ENCODE measurements around the gene ACO2. TPM values are rescaled to one million over a fixed set of nuclear protein-coding genes. Genes with fewer than 3 reads are reported as not detected.

ACO2 gene
- total RNA-seq: 71.8 and 77.3 TPM in 2 replicates
- long read RNA-seq, transcript ACO2-201 (18 exons, 2,741 nt): major isoform, 961 of 1,070 reads
- long read RNA-seq, partial matches to known transcripts: 55 of 1,070 reads
- long read RNA-seq, other reads (novel, unspliced or antisense): 54 of 1,070 reads

DNA sequence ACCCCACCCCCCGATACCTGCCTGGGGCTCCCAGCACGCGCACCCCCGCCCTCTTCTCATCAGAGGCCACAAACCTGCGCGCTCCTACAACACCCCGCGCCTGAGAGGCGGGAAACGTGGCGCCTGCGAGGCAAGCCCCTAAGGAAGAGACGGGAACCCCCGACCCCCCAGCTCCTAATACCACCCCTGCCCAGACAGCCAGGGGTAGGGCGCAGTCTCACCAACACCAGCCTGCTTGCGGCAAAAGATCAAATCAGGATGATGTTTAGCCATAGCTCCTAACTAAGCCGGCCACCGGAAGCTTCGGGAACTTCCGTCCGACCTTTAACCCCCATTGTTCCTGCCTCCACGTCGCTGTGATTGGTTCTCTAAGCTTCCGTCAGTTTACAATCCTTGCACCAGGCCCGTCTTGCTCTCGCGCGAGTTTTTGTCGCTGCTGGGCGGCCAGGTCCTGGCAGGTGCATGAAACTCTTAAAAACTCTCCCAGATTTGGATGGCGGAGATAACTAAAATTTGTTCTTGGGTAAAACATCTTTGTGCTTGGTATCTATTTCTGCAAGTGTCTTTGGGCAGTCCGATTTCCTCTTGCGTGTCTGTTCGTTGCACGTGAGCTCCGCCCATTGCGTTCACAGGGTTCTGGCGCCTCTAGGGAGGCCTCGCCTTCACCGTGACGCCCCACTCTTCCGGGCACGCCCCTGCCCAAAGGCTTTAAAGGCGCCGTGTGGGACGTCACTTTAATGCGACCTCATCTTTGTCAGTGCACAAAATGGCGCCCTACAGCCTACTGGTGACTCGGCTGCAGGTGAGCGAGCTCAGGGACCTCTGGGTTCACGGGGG lies at the start of gene ACO2, which contains the start of gene PHF5A:
Gene ACO2 (plus strand): TSS at position 737 of the 837 bp plus-strand sequence. CDS start 30 bp downstream, at position 767.
Gene PHF5A (minus strand): TSS at position 312 of the 837 bp plus-strand sequence. CDS start 39 bp downstream, at position 273.
- Mint-ChIP-seq H3K4me3 (ENCODE audit: unreplicated experiment) (peak within 1 kb of the TSS; percentile 91), H3K27ac (ENCODE audit: unreplicated experiment) (peak within 1 kb of the TSS; percentile 98), H3K36me3 (ENCODE audit: unreplicated experiment) (peaks cover 20% of the 10 kb centered on the region), H3K27me3 (ENCODE audit: unreplicated experiment) (no peaks in the 10 kb centered on the region), H3K9me3 (ENCODE audit: unreplicated experiment) (no peaks in the 10 kb centered on the region), H3K4me1 (ENCODE audit: unreplicated experiment) (peaks cover 26% of the 10 kb centered on the region)
- TF ChIP-seq, protein P1, sequence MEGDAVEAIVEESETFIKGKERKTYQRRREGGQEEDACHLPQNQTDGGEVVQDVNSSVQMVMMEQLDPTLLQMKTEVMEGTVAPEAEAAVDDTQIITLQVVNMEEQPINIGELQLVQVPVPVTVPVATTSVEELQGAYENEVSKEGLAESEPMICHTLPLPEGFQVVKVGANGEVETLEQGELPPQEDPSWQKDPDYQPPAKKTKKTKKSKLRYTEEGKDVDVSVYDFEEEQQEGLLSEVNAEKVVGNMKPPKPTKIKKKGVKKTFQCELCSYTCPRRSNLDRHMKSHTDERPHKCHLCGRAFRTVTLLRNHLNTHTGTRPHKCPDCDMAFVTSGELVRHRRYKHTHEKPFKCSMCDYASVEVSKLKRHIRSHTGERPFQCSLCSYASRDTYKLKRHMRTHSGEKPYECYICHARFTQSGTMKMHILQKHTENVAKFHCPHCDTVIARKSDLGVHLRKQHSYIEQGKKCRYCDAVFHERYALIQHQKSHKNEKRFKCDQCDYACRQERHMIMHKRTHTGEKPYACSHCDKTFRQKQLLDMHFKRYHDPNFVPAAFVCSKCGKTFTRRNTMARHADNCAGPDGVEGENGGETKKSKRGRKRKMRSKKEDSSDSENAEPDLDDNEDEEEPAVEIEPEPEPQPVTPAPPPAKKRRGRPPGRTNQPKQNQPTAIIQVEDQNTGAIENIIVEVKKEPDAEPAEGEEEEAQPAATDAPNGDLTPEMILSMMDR (IDR thresholded peaks at IDR 0.05): no peak
- peak; percentile 98 for DNase-seq (ENCODE audit: extremely low spot score, unreplicated experiment)

DNA sequence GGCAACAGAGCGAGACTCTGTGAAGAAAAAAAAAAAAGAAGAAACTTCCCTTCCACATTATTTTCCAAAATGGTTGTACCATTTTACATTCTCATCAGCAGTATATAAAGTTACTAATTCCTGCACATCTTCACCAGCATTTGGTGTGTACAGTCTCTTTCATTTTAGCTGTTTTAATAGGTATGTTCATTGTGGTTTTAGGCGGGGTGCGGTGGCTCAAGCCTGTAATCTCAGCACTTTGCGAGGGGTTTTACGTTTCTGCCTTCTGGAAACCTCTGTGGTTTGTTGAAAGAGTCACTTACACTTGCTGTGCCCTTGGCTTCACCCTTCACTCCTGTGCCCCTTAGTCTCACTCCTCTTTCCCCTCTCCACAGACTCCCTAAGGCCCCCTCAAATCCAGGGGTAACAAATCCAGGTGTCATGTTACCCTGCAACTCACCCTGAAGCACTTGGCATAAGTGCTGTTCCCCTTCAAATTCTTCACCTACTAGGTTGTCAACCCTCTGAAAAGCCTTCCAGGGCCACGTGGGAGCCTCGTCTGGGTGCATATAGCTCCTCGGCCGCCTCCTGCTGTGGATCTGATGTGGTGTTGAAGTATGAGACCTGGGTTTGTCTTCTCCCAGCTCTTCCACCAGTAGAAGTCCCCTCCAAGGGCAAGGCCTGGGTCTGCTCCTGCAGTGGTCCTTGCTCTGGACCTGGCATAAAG lies 43.1 kb upstream of the ACO2 start:
- Mint-ChIP-seq H3K27ac (ENCODE audit: unreplicated experiment) (no peak overlapping the region), H3K27me3 (ENCODE audit: unreplicated experiment) (no peaks in the 10 kb centered on the region)

DNA sequence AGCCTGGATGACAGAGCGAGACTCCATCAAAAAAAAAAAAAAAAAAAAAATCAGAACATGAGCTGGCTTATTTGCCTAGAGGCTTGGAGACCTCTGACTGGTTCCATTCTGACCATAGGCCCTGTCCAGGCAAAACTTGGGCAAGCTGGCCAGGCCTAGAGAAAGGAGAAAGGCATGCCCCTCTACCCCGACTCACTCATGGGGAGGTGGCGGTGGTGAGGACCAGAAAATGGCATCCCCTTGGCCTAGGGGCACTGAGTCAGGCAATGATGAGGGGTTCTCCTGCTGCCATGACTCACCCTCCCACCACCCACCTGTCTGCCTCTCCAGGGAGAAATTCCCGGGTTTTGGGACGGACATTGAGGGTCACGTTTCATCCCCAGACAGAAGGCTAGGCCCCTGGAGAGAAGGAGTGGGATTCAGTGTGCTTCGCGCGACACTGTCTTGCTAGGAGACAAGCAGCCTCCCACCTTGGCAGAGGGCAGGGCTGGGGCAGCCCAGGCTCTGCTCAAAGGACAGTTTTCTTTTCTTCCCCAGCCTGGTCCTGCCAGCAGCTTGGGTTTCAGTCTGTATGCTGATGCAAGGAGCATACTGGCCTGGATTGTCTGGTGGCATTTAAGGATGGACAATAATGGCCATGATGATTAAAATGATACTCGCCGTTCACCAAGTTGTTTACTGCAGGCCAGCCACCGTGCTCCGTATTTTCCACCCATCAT lies 39.5 kb upstream of the ACO2 start:
- TF ChIP-seq, protein P1 (IDR thresholded peaks at IDR 0.05): no peak
- Mint-ChIP-seq H3K27ac (ENCODE audit: unreplicated experiment) (no peak overlapping the region), H3K4me3 (ENCODE audit: unreplicated experiment) (no peak overlapping the region), H3K4me1 (ENCODE audit: unreplicated experiment) (peaks cover 7% of the 10 kb centered on the region), H3K36me3 (ENCODE audit: unreplicated experiment) (peaks cover 16% of the 10 kb centered on the region), H3K9me3 (ENCODE audit: unreplicated experiment) (no peaks in the 10 kb centered on the region), H3K27me3 (ENCODE audit: unreplicated experiment) (no peaks in the 10 kb centered on the region)
- no peak for DNase-seq (ENCODE audit: extremely low spot score, unreplicated experiment)

More for the DNA sequence above, 43.1 kb upstream of the ACO2 start:
- Mint-ChIP-seq H3K4me3 (ENCODE audit: unreplicated experiment) (no peak overlapping the region), H3K4me1 (ENCODE audit: unreplicated experiment) (peaks cover 4% of the 10 kb centered on the region), H3K36me3 (ENCODE audit: unreplicated experiment) (peaks cover 5% of the 10 kb centered on the region), H3K9me3 (ENCODE audit: unreplicated experiment) (no peaks in the 10 kb centered on the region)
- DNase-seq (ENCODE audit: extremely low spot score, unreplicated experiment): no peak
- TF ChIP-seq, protein P1 (IDR thresholded peaks at IDR 0.05): no peak

DNA sequence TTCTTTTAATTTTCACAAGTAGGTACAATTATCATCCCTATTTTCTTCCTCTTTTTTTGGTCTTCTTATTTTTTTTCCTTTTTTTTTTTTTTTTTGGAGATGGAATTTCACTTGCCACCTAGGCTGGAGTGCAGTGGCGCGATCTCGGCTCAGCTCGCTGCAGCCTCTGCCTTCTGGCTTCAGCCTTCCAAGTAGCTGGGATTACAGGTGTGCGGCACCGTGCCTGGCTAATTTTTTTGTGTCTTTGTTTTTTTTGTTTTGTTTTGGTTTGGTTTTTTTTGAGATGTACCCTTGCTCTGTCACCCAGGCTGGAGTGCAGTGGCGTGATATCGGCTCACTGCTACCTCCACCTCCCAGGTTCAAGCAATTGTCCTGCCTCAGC lies 39.0 kb upstream of the ACO2 start:
- TF ChIP-seq, protein P1 (IDR thresholded peaks at IDR 0.05): no peak
- Mint-ChIP-seq H3K9me3 (ENCODE audit: unreplicated experiment) (no peaks in the 10 kb centered on the region), H3K27ac (ENCODE audit: unreplicated experiment) (no peak overlapping the region), H3K4me1 (ENCODE audit: unreplicated experiment) (peaks cover 7% of the 10 kb centered on the region), H3K27me3 (ENCODE audit: unreplicated experiment) (no peaks in the 10 kb centered on the region), H3K36me3 (ENCODE audit: unreplicated experiment) (peaks cover 18% of the 10 kb centered on the region), H3K4me3 (ENCODE audit: unreplicated experiment) (no peak overlapping the region)
- DNase-seq (ENCODE audit: extremely low spot score, unreplicated experiment): no peak

Measured in osteocyte (in vitro differentiated cells).